ENCODE measurements around the gene DDAH2. TPM values are rescaled to one million over a fixed set of nuclear protein-coding genes. Genes with fewer than 3 reads are reported as not detected.

The DDAH2 gene
- total RNA-seq, 1 donor from 2014 or later = 266 TPM

DNA sequence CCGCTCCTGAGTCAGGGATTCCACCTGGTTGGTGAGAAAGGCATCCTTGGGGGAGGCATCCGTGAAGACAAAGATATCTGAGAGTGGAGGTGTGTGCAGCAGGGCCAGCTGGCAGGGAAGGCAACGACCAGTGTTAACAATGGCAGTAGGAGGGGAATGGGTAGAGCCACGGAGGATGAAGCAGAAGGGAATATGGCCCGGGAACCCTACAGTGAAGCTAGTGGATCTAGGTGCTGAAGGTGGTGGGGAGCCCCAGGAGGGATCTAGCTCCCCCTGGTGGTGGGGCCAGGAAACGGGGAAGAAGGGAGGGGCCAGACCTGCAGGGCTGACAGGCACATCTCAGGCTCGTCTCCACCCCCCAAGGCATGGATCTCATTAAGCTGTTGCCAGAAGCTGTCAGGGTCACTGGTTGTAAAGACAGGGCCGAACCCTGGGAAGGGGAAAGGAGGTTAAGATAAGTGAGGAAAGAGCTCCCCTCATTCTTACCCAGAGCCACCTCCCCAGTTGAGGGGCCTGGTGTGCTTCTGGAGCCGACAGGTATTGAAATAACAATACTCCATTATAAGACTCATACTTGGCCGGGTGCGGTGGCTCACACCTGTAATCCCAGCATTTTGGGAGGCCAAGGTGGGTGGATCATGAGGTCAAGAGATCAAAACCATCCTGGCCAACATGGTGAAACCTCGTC lies 40.7 kb upstream of the DDAH2 start:
- no peaks in the 10 kb centered on the region for H3K9me3 Mint-ChIP-seq (ENCODE audit: unreplicated experiment)
- peak; percentile 56 for DNase-seq
- no peaks in the 10 kb centered on the region for H3K4me1 Mint-ChIP-seq (ENCODE audit: low read depth, unreplicated experiment)
- H3K27ac Mint-ChIP-seq (ENCODE audit: unreplicated experiment) = no peak overlapping the region
- TF ChIP-seq, protein P1, sequence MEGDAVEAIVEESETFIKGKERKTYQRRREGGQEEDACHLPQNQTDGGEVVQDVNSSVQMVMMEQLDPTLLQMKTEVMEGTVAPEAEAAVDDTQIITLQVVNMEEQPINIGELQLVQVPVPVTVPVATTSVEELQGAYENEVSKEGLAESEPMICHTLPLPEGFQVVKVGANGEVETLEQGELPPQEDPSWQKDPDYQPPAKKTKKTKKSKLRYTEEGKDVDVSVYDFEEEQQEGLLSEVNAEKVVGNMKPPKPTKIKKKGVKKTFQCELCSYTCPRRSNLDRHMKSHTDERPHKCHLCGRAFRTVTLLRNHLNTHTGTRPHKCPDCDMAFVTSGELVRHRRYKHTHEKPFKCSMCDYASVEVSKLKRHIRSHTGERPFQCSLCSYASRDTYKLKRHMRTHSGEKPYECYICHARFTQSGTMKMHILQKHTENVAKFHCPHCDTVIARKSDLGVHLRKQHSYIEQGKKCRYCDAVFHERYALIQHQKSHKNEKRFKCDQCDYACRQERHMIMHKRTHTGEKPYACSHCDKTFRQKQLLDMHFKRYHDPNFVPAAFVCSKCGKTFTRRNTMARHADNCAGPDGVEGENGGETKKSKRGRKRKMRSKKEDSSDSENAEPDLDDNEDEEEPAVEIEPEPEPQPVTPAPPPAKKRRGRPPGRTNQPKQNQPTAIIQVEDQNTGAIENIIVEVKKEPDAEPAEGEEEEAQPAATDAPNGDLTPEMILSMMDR (IDR thresholded peaks at IDR 0.05; ENCODE audit: partially characterized antibody, unreplicated experiment) = peak; percentile 60
- no peak overlapping the region for H3K4me3 Mint-ChIP-seq (ENCODE audit: unreplicated experiment)
- no peaks in the 10 kb centered on the region for H3K27me3 Mint-ChIP-seq (ENCODE audit: unreplicated experiment)
- no peaks in the 10 kb centered on the region for H3K36me3 Mint-ChIP-seq (ENCODE audit: unreplicated experiment)

DNA sequence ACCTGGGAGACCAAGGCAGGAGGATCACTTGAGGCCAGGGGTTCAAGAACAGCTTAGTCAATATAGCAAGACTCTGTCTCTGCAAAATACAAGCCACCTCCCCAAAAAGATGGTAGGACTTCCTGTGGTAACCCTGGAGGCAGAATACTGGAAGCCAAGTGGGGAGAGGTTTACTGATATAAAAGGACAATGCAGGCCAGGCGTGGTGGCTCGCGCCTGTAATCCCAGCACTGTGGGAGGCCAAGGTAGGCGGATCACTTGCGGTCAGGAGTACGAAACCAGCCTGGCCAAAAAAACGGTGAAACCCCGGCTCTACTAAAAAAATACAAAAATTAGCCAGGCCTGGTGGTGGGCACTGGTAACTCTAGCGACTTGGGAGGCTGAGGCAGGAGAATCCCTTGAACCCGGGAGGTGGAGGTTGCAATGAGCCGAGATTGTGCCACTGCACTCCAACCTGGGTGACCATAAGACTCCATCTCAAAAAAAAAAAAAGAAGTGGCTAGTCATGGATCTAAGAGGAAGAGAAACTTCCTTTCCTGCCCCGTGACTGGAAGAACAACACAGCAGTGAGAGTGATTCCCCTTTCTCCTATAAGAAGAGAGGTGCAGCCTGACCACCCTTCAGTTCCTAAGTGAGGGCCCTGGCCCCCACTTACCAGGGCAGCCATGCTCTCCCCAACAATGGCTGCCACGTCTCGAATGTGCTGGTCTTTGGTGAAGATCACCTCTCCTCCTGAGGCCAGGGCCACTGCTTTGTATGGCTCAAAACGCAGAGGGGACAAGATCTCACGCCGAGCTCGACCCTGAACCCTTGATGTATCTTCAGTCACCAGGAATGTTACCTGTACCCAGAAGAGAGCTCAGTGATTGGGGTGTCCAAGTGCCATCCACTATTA lies 39.5 kb upstream of the DDAH2 start:
- TF ChIP-seq, protein P1 (IDR thresholded peaks at IDR 0.05; ENCODE audit: partially characterized antibody, unreplicated experiment) = no peak
- H3K9me3 Mint-ChIP-seq (ENCODE audit: unreplicated experiment) = no peaks in the 10 kb centered on the region
- no peaks in the 10 kb centered on the region for H3K36me3 Mint-ChIP-seq (ENCODE audit: unreplicated experiment)
- no peak overlapping the region for H3K4me3 Mint-ChIP-seq (ENCODE audit: unreplicated experiment)
- H3K27ac Mint-ChIP-seq (ENCODE audit: unreplicated experiment) = no peak overlapping the region
- no peak for DNase-seq
- H3K4me1 Mint-ChIP-seq (ENCODE audit: low read depth, unreplicated experiment) = peaks cover 3% of the 10 kb centered on the region
- no peaks in the 10 kb centered on the region for H3K27me3 Mint-ChIP-seq (ENCODE audit: unreplicated experiment)

DNA sequence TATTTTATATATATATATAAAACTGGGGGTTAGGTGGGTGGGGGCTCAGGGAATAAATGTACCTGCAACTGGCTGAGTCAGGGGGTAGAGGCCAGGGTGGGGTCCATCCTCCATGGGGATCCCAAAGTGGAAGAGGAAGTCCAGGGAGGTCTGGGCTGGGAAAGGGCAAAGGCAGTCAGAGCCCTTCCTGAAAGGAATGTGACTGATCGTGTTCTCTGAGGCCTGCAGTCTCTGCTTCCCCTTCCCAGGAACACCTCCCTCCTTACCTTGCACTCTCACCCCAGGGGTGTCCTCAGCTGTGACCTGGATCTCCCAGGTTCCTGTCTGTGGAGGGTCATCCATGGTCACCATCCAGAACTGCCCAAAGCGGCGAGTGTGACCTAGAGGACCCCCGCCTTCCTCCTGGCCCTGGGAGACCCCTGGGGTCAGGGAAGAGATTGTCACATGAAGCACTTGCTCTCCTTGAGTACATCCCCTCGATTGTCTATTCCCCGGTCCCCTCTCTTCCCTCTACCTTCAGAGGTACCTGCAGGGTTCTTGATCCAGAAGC lies 38.1 kb upstream of the DDAH2 start:
- H3K4me3 Mint-ChIP-seq (ENCODE audit: unreplicated experiment) = no peak overlapping the region
- peaks cover 5% of the 10 kb centered on the region for H3K4me1 Mint-ChIP-seq (ENCODE audit: low read depth, unreplicated experiment)
- TF ChIP-seq, protein P1 (IDR thresholded peaks at IDR 0.05; ENCODE audit: partially characterized antibody, unreplicated experiment) = no peak
- H3K27me3 Mint-ChIP-seq (ENCODE audit: unreplicated experiment) = peaks cover 2% of the 10 kb centered on the region
- H3K27ac Mint-ChIP-seq (ENCODE audit: unreplicated experiment) = no peak overlapping the region
- H3K9me3 Mint-ChIP-seq (ENCODE audit: unreplicated experiment) = no peaks in the 10 kb centered on the region
- no peak for DNase-seq
- H3K36me3 Mint-ChIP-seq (ENCODE audit: unreplicated experiment) = no peaks in the 10 kb centered on the region

DNA sequence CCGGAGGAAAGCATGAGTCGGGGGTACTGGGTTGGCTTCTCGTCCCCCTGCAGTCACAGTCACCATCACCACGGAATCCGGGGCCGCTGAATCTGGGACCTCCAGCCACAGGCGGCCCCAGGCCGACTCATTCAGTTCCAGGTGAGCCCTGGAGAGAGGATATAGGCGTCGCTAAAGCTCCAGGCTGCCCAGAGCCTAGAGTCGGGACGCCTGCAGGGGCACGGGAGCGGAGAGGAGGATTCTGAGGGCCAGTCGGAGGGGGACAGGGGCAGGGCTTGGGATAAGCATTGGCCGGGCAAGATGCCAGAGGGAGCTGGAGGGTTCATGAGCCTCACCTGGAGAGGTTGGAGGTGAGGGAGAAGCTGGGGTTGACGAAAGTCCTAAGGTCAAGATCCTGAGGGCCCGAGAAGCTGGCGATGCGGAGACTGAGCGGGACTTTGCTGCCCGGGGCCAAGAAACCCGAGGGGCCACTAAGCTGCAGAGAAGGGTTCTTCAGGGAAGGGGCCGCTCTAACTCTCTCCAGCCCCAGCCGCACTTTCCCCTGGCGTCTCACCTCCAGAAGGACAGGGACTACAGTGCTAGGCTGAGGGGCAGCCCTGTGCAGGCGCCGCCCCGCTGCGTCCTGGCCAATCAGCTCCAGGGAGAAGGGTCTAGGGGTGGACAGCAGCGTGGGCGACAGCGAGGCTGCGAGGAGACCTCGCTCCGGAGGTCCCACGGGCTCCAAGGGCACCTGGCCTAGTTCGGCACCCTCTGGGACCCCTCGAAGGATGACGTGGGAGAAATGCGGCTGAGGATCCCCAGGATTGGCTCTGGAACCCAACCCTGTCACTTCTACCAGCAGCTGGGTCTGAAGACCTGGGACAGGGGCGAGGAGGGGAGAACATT lies 37.1 kb upstream of the DDAH2 start:
- H3K9me3 Mint-ChIP-seq (ENCODE audit: unreplicated experiment) = no peaks in the 10 kb centered on the region
- H3K4me3 Mint-ChIP-seq (ENCODE audit: unreplicated experiment) = no peak overlapping the region
- H3K4me1 Mint-ChIP-seq (ENCODE audit: low read depth, unreplicated experiment) = peaks cover 5% of the 10 kb centered on the region
- peaks cover 2% of the 10 kb centered on the region for H3K27me3 Mint-ChIP-seq (ENCODE audit: unreplicated experiment)
- no peak for DNase-seq
- no peak overlapping the region for H3K27ac Mint-ChIP-seq (ENCODE audit: unreplicated experiment)
- TF ChIP-seq, protein P1 (IDR thresholded peaks at IDR 0.05; ENCODE audit: partially characterized antibody, unreplicated experiment) = no peak
- H3K36me3 Mint-ChIP-seq (ENCODE audit: unreplicated experiment) = no peaks in the 10 kb centered on the region
